GM19099 (cell line): Measurements from ENCODE around the gene MGRN1.

Experiments used
- POLR2A ChIP-seq: IDR thresholded peaks from 3 replicates; pipeline ENCODE4 v1.6.1; 2011; ENCODE audit warnings: low read depth; ENCODE audit not compliant: insufficient read length; ENCODE audit errors: extremely low read depth

Gene MGRN1

GRCh38 chr16:4599037-4599436 is 25.6 kb upstream of the MGRN1 start:
- TF ChIP-seq POLR2A = no peak

- no peak for TF ChIP-seq POLR2A
Observed at GRCh38 chr16:4599545-4599944, 25.1 kb upstream of the MGRN1 start.

- TF ChIP-seq POLR2A = no peak
Observed at GRCh38 chr16:4601036-4601863, 23.4 kb upstream of the MGRN1 start.

GRCh38 chr16:4601864-4602186 is 22.8 kb upstream of the MGRN1 start:
- TF ChIP-seq POLR2A = no peak

GRCh38 chr16:4602331-4602730 is 22.3 kb upstream of the MGRN1 start:
- no peak for TF ChIP-seq POLR2A

- no peak for TF ChIP-seq POLR2A
Observed at GRCh38 chr16:4603624-4604170, 20.9 kb upstream of the MGRN1 start.

GRCh38 chr16:4604401-4604800 is 20.2 kb upstream of the MGRN1 start:
- no peak for TF ChIP-seq POLR2A

- no peak for TF ChIP-seq POLR2A
Observed at GRCh38 chr16:4606354-4606753, 18.3 kb upstream of the MGRN1 start.

GRCh38 chr16:4607841-4608703 is 16.6 kb upstream of the MGRN1 start:
- no peak for TF ChIP-seq POLR2A

- TF ChIP-seq POLR2A = no peak
Observed at GRCh38 chr16:4608704-4608980, 16.0 kb upstream of the MGRN1 start.

GRCh38 chr16:4609200-4610010 is 15.2 kb upstream of the MGRN1 start:
- no peak for TF ChIP-seq POLR2A

GRCh38 chr16:4610011-4611005 is 14.3 kb upstream of the MGRN1 start:
- no peak for TF ChIP-seq POLR2A

GRCh38 chr16:4611337-4612021 is 13.1 kb upstream of the MGRN1 start:
- TF ChIP-seq POLR2A = no peak

- TF ChIP-seq POLR2A = no peak
Observed at GRCh38 chr16:4612474-4612931, 12.1 kb upstream of the MGRN1 start.
